Measurements from ENCODE around the gene GBA2.

GRCh38 chr9:35714123-35714522, 34.9 kb downstream of the GBA2 start:
- TF ChIP-seq POLR2AphosphoS5 (IDR thresholded peaks at IDR 0.05; ENCODE audit: borderline replicate concordance, low read depth, low read length) (no peak), EZH2 (IDR thresholded peaks at IDR 0.05) (no peak)

Data from SK-N-MC (cell line).